Neural progenitor cell (in vitro differentiated cells): Measurements from ENCODE around the gene NOS1AP.

Source experiments
- EZH2phosphoT487 ChIP-seq: fragments of 200-600 bp; sonication (generic); IDR thresholded peaks from 2 replicates; pipeline ENCODE4 v1.6.1; 2017; ENCODE audit warnings: antibody characterized with exemption
- TF ChIP-seq, protein P1 (sequence below): fragments of 200-600 bp; sonication (generic); IDR thresholded peaks from 2 replicates; pipeline ENCODE4 v1.5.1; 2017; ENCODE audit warnings: antibody characterized with exemption, mild to moderate bottlenecking

DNA sequence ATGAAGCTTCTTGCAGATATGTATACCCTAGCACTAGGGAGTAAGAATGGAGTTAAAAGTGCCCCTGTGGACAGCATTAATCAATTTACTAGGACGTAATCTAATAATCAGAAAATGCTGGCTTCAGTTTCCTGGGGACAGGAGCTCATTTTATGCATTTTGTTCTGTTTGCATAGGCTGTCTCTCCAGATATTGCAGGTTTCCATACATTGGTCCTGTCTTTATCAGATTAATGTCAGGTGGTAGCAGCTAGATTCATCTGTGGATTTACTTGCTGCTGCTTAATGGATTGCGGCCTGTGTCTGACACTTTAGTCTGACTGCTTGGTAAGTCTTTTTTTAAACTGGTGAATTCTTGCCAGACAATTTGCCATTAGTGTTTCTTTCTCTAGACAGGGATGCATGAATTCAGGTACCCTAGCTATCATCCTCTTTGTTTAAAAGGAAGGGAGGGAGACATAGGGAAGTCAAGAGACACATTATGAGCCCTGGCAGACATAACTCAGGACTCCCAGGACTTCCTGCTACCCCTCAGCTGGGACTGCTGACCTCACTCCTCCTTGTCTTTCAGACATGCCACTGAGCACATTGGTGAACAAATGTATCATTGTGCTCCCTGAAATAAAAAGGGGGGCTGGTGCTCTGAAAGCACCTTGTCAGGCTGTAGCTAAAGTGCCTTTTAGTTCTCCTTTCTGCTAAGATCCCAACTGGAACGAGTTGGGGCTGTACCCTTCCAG lies 47.7 kb downstream of the NOS1AP start:
- TF ChIP-seq EZH2phosphoT487, result no peak
- TF ChIP-seq, protein P1, sequence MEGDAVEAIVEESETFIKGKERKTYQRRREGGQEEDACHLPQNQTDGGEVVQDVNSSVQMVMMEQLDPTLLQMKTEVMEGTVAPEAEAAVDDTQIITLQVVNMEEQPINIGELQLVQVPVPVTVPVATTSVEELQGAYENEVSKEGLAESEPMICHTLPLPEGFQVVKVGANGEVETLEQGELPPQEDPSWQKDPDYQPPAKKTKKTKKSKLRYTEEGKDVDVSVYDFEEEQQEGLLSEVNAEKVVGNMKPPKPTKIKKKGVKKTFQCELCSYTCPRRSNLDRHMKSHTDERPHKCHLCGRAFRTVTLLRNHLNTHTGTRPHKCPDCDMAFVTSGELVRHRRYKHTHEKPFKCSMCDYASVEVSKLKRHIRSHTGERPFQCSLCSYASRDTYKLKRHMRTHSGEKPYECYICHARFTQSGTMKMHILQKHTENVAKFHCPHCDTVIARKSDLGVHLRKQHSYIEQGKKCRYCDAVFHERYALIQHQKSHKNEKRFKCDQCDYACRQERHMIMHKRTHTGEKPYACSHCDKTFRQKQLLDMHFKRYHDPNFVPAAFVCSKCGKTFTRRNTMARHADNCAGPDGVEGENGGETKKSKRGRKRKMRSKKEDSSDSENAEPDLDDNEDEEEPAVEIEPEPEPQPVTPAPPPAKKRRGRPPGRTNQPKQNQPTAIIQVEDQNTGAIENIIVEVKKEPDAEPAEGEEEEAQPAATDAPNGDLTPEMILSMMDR, result no peak
